Measurements from ENCODE around the gene ARHGDIB.

The ARHGDIB gene

DNA sequence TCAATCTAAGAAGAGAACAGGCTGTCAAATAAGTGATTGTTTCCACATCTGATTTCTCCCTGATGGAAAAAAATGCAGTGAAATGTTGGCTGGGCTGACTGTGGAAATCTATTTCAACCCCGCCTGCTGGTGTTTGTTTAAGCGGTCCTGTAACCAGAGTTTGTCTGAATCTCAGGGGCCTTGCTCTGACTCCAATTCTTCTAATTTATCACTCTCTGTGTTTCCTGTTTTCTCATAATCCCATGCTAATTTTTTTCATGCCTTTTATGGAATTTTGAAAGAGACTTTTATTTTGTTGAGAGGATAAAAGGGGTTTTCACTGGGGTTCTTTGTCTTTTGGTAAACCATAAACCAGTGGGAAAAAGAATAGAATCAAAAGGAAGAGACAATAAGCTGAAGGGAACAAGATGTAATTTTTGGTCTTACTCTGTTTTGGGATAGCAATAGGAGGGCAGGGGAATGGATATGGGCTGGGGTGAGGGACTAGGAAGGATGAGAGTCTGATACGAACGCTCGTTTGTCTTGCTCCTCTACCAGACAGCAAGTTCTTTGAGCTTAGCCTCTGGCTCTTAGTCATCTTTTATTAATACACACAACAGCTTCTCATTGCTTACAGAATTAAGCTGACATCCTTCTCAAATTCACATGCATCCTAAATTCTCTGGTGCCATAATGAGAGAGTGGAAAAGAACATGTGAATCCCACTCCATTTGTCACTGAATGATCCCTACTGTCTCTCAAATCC lies 67.7 kb downstream of the ARHGDIB start:
- DNase-seq (ENCODE audit: low read depth in 2 of 2) = no peak

DNA sequence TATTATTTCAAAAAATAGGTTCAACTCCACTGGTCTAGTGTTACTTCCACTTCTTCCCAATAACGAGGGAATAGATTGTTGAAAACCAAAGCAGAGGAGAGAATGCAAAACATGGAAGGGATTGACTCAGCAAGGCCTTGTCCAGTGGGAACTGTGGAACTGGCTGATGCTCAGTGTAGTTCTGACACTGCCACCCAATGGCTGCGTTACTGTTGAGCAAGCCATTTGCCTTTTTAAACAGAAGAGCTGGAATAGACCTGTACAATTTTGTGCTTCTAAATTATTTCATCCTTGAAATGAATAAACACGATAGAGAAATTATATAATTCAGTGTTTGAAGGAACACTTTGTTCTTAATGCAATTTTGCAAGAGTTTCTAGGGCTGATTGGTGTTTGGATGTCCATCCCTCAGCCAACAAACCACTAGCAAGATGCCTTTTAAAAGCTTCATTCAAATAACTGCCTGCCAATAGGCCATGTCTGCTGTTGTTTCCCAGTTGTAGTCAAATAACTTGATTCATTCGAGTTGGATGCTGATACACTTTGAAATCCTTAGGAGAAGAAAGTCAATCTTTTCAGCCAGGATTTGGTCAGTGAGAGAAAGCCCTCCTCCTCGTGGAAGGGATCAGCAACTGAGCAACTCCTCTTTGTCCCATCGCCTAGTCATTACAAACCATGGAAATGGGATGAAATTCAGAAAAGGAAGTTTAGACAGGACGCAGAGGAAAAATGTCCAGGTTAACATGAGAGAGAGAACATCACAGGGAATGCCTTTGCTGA lies 68.5 kb downstream of the ARHGDIB start:
- no peak for DNase-seq (ENCODE audit: low read depth in 2 of 2)
